ENCODE data around the gene SESN2. TPM values are rescaled to one million over a fixed set of nuclear protein-coding genes. Genes with fewer than 3 reads are reported as not detected.

Gene SESN2, protein sequence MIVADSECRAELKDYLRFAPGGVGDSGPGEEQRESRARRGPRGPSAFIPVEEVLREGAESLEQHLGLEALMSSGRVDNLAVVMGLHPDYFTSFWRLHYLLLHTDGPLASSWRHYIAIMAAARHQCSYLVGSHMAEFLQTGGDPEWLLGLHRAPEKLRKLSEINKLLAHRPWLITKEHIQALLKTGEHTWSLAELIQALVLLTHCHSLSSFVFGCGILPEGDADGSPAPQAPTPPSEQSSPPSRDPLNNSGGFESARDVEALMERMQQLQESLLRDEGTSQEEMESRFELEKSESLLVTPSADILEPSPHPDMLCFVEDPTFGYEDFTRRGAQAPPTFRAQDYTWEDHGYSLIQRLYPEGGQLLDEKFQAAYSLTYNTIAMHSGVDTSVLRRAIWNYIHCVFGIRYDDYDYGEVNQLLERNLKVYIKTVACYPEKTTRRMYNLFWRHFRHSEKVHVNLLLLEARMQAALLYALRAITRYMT
- 33.7 and 43.0 TPM in 2 replicates for total RNA-seq

DNA sequence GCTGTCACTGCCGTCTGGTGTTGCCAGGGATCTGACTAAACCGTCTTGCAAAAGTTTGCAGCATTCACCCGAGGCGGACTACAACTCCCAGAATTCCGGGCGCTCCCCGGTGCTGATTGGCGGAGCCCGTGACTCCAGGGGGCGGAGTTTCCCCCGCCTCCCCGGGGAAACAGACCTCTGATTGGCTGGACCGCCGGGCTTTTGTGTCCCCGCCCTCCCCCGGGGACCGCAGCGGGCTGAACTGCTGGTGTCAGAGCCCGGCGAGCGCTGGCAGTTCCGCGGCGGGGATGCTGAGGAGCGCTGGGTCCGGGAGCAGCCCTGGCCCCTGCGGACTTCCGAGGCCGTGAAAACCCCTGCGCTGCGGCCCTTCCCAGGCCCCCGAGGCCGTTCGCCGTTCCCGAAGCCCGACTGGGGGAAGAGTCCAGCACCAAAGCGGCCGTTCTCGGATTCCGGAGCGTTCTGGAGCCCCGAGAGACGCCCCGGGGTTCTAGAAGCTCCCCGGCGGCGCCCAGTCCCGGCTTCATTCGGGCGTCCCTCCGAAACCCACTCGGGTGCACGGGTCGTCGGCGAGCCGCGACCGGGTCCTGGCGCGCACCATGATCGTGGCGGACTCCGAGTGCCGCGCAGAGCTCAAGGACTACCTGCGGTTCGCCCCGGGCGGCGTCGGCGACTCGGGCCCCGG lies at the start of gene SESN2:
SESN2 (plus strand) TSS at position 267 of the 682 bp plus-strand sequence; CDS start at position 597, 330 bp downstream.

DNA sequence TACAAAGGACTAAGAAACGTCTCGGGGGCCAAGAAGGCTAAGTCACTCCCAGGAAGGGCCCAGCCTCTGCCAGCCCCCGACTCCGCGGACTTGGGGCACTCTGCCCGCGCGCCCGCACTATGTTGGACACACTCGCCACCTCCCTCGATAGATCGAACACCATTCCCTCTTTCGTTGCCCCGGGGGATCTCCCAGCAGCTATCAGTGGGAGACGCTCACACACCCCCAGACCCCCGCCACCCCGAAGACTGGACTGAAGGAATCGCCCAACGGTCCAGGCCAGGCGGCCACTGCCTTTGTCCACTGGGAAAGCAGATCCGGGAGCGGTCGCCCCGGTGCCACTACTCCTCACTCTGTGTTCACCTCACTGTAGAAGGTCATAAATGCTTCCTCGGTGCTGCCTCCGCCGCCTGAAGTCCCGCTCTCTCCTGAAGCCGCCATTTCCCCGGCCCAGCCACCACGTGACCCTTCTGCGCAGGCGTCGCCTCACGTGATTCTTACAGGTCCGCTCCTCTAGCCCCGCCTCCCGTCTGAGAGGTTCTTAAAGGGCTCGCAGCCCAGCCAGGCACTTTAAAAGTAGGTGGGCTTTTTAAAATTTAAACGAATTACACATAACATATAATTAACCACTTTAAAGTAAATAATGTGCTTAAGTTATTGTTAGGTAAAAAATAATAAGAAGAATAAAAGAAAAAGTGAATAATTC lies 26.6 kb upstream of the SESN2 start, which contains the start of gene DNAJC8:
DNAJC8 (minus strand) TSS at position 472 of the 706 bp plus-strand sequence; CDS start at position 441, 31 bp downstream.

DNA sequence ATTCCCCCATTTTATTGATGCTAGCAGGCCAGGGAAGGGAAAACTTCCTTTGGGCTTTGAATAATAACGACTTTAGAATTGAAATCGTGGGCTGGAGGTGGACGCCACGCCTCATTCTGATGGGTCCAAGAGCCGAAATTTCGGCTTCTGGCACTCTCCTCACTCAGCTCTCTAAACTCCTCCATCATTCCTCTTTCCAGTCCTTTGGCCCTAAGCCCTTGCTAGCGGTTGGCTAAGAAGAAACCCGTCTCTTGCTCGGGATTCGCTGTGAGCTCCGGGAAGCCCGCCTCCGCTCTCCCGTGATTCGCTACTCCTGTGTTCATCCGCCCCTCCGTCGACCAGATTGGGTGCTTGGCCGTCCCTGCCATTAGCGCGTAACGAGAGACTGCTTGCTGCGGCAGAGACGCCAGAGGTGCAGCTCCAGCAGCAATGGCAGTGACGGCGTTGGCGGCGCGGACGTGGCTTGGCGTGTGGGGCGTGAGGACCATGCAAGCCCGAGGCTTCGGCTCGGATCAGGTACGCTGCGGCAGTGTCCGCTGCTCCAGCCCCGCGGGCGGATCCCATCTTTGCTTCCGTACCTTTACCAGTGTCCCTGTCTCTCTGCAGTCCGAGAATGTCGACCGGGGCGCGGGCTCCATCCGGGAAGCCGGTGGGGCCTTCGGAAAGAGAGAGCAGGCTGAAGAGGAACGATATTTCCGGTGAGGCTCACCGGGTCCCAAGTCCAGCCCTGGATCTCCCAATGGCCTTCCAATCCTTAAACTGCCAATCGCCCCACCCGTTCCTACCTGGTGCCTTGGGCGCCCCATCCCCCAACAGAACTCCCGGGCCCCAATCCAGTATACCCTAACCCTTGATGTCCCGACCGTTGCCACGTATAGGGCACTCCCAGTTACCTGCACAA lies 23.3 kb upstream of the SESN2 start, which contains the start of gene ATP5IF1:
ATP5IF1 (plus strand) TSS at position 370 of the 901 bp plus-strand sequence; CDS start at position 430, 60 bp downstream.

Other genes with a start within 250 kb of the SESN2 start
- 13.7 and 15.1 TPM in 2 replicates for gene EYA3, start 170.9 kb upstream of the SESN2 start, total RNA-seq
- gene PTAFR, start 82.8 kb upstream of the SESN2 start, total RNA-seq: under 0.01 and 0.25 TPM in 2 replicates
- 26.2 and 42.0 TPM in 2 replicates for gene DNAJC8, start 26.5 kb upstream of the SESN2 start, total RNA-seq
- gene ATP5IF1, start 23.4 kb upstream of the SESN2 start, total RNA-seq: 198 and 203 TPM in 2 replicates
- 15.6 and 18.6 TPM in 2 replicates for gene MED18, start 69.5 kb downstream of the SESN2 start, total RNA-seq
- 20.5 and 20.9 TPM in 2 replicates for gene PHACTR4, start 110.2 kb downstream of the SESN2 start, total RNA-seq
- gene RCC1, start 246.5 kb downstream of the SESN2 start, total RNA-seq: 27.8 and 69.1 TPM in 2 replicates

All from mesangial cell (primary cell).